Loucy (cell line): Measurements from ENCODE around the gene HS6ST3.

Experiments used
- H2AFZ ChIP-seq: fragments of 200-600 bp; sonication (generic); 2 replicates; pipeline ENCODE4 v1.6.0; 2016; ENCODE audit warnings: antibody characterized with exemption, mild to moderate bottlenecking, low read length, moderate library complexity
- H3F3A ChIP-seq: fragments of 200-600 bp; 2 replicates; pipeline ENCODE4 v1.6.0; 2016; ENCODE audit warnings: antibody characterized with exemption, low read depth, mild to moderate bottlenecking
- H3K27me3 ChIP-seq: fragments of 200-600 bp; sonication (generic); 2 replicates; pipeline ENCODE4 v1.6.1; 2014; ENCODE audit warnings: low read length, mild to moderate bottlenecking; ENCODE audit not compliant: insufficient read depth, poor library complexity, severe bottlenecking
- H3K36me3 ChIP-seq: fragments of 200-600 bp; sonication (generic); 2 replicates; pipeline ENCODE4 v1.6.1; 2016; ENCODE audit warnings: low read length; ENCODE audit not compliant: insufficient read depth
- H3K4me1 ChIP-seq: fragments of 200-600 bp; sonication (generic); 2 replicates; pipeline ENCODE4 v1.5.1; 2014; ENCODE audit warnings: low read length, mild to moderate bottlenecking; ENCODE audit not compliant: insufficient read depth, poor library complexity, severe bottlenecking
- H3K4me2 ChIP-seq: fragments of 200-600 bp; sonication (generic); 2 replicates; pipeline ENCODE4 v1.6.0; 2014; ENCODE audit warnings: antibody characterized with exemption, low read length, low read depth, mild to moderate bottlenecking; ENCODE audit not compliant: poor library complexity, severe bottlenecking
- H3K4me3 ChIP-seq: fragments of 200-600 bp; sonication (generic); 2 replicates; pipeline ENCODE4 v1.5.1; 2014; ENCODE audit warnings: low read length, mild to moderate bottlenecking, mixed read lengths; ENCODE audit not compliant: poor library complexity, severe bottlenecking
- H3K79me2 ChIP-seq: fragments of 200-600 bp; sonication (generic); 2 replicates; pipeline ENCODE4 v1.6.1; 2014; ENCODE audit warnings: low read length; ENCODE audit not compliant: insufficient read depth
- H3K9ac ChIP-seq: fragments of 200-600 bp; sonication (generic); 2 replicates; pipeline ENCODE4 v1.6.0; 2014; ENCODE audit warnings: mild to moderate bottlenecking, low read depth, low read length, moderate library complexity; ENCODE audit not compliant: poor library complexity, severe bottlenecking
- H3K9me2 ChIP-seq: fragments of 200-600 bp; sonication (generic); replicated peaks from 2 replicates; pipeline ENCODE4 v1.6.1; 2016; ENCODE audit warnings: low read depth, low read length, mixed read lengths
- H3K9me3 ChIP-seq: fragments of 200-600 bp; sonication (generic); 2 replicates; pipeline ENCODE4 v1.6.1; 2014; ENCODE audit warnings: mild to moderate bottlenecking, antibody characterized with exemption, low read length, low read depth; ENCODE audit not compliant: insufficient read depth
- H4K20me1 ChIP-seq: fragments of 200-600 bp; sonication (generic); 2 replicates; pipeline ENCODE4 v1.6.0; 2014; ENCODE audit warnings: antibody characterized with exemption, low read length, mild to moderate bottlenecking; ENCODE audit not compliant: insufficient read depth, poor library complexity, severe bottlenecking
- EZH2phosphoT487 ChIP-seq: fragments of 200-600 bp; IDR thresholded peaks from 2 replicates; pipeline ENCODE4 v1.6.1; 2018; ENCODE audit warnings: antibody characterized with exemption, mild to moderate bottlenecking, moderate library complexity, borderline replicate concordance
- TF ChIP-seq, protein P1 (sequence below): fragments of 200-600 bp; sonication (generic); conservative IDR thresholded peaks from 2 replicates; pipeline ENCODE4 v1.5.1; 2014; ENCODE audit warnings: mild to moderate bottlenecking, antibody characterized with exemption, low read length

HS6ST3 gene

GRCh38 chr13:96377835-96378234 lies 287.9 kb downstream of the HS6ST3 start:
- Histone ChIP-seq H3K27me3 (no peaks in the 10 kb centered on the region), H3F3A (no peaks in the 10 kb centered on the region)

DNA sequence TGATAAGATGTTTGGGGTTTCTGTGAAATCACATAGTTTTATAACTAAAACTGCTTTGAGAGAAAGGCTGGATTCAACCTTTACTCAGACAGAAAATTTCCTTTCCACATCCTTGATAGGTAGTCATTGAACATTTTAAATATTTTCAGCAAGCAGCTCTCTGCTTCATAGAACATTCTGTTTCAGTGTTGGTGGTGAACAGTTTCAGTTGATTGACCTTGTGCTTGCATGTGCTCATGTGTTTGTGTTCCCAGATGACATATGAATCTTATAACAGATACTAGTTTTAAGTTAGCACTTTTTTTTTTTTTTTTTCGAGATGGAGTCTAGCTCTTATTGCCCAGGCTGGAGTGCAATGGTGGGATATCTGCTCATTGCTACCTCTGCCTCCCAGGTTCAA lies 290.1 kb downstream of the HS6ST3 start:
- TF ChIP-seq, protein P1, sequence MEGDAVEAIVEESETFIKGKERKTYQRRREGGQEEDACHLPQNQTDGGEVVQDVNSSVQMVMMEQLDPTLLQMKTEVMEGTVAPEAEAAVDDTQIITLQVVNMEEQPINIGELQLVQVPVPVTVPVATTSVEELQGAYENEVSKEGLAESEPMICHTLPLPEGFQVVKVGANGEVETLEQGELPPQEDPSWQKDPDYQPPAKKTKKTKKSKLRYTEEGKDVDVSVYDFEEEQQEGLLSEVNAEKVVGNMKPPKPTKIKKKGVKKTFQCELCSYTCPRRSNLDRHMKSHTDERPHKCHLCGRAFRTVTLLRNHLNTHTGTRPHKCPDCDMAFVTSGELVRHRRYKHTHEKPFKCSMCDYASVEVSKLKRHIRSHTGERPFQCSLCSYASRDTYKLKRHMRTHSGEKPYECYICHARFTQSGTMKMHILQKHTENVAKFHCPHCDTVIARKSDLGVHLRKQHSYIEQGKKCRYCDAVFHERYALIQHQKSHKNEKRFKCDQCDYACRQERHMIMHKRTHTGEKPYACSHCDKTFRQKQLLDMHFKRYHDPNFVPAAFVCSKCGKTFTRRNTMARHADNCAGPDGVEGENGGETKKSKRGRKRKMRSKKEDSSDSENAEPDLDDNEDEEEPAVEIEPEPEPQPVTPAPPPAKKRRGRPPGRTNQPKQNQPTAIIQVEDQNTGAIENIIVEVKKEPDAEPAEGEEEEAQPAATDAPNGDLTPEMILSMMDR, result no peak
- TF ChIP-seq EZH2phosphoT487, result no peak
- no peaks in the 10 kb centered on the region for H4K20me1 ChIP-seq
- H2AFZ ChIP-seq, result no peak overlapping the region
- no peaks in the 10 kb centered on the region for H3K36me3 ChIP-seq
- no peaks in the 10 kb centered on the region for H3K79me2 ChIP-seq
- no peaks in the 10 kb centered on the region for H3K9me2 ChIP-seq
- H3K9ac ChIP-seq, result no peak overlapping the region
- H3K9me3 ChIP-seq, result no peaks in the 10 kb centered on the region
- no peaks in the 10 kb centered on the region for H3K4me1 ChIP-seq
- no peak overlapping the region for H3K4me3 ChIP-seq
- no peaks in the 10 kb centered on the region for H3F3A ChIP-seq
- H3K4me2 ChIP-seq, result no peak overlapping the region
- no peaks in the 10 kb centered on the region for H3K27me3 ChIP-seq

More at GRCh38 chr13:96377835-96378234, 287.9 kb downstream of the HS6ST3 start:
- Histone ChIP-seq H3K4me3 (no peak overlapping the region), H3K4me2 (no peak overlapping the region), H3K4me1 (no peaks in the 10 kb centered on the region), H4K20me1 (no peaks in the 10 kb centered on the region), H3K36me3 (no peaks in the 10 kb centered on the region), H3K9me3 (no peaks in the 10 kb centered on the region), H3K9me2 (no peaks in the 10 kb centered on the region), H3K79me2 (no peaks in the 10 kb centered on the region), H2AFZ (no peak overlapping the region), H3K9ac (no peak overlapping the region)
- TF ChIP-seq, protein P1, result no peak
- TF ChIP-seq EZH2phosphoT487, result no peak

- no peak for TF ChIP-seq EZH2phosphoT487
- TF ChIP-seq, protein P1, result no peak
- Histone ChIP-seq H3K9me3 (no peaks in the 10 kb centered on the region), H3K4me1 (no peaks in the 10 kb centered on the region), H3K9me2 (no peaks in the 10 kb centered on the region), H3K4me3 (no peak overlapping the region), H3K27me3 (no peaks in the 10 kb centered on the region), H3K36me3 (no peaks in the 10 kb centered on the region), H3F3A (no peaks in the 10 kb centered on the region), H2AFZ (no peak overlapping the region), H3K79me2 (no peaks in the 10 kb centered on the region), H3K9ac (no peak overlapping the region), H4K20me1 (no peaks in the 10 kb centered on the region), H3K4me2 (no peak overlapping the region)
These were observed 291.8 kb downstream of the HS6ST3 start for GRCh38 chr13:96381681-96382080.
